Suppressor macrophage treated with lipopolysaccharide for 4 hours (primary cell): ENCODE results near the gene CRYBB2.
"Not testable (repeated sequence)": the region's sequence is repeated elsewhere in the genome, so short reads cannot be mapped to it uniquely, and the experiment has no call there.

Source experiments
- DNase-seq: peaks from one replicate; pipeline ENCODE4 v3.0.0-alpha.2; 2020

Gene CRYBB2

GRCh38 chr22:25200967-25201366, 18.5 kb upstream of the CRYBB2 start:
- DNase-seq: no peak

GRCh38 chr22:25201557-25202273, 17.7 kb upstream of the CRYBB2 start:
- no peak for DNase-seq

- DNase-seq: peak; percentile 71
Measured at GRCh38 chr22:25202290-25202921, 17.0 kb upstream of the CRYBB2 start.

GRCh38 chr22:25203082-25203481, 16.4 kb upstream of the CRYBB2 start:
- no peak for DNase-seq

- not testable (repeated sequence) for DNase-seq
Measured at GRCh38 chr22:25204547-25204946, 14.9 kb upstream of the CRYBB2 start.

GRCh38 chr22:25205847-25206246, 13.6 kb upstream of the CRYBB2 start:
- DNase-seq: no peak

- DNase-seq: no peak
Measured at GRCh38 chr22:25206998-25207397, 12.4 kb upstream of the CRYBB2 start.

- no peak for DNase-seq
Measured at GRCh38 chr22:25207553-25208157, 11.8 kb upstream of the CRYBB2 start.

GRCh38 chr22:25208328-25208727, 11.1 kb upstream of the CRYBB2 start:
- DNase-seq: no peak

GRCh38 chr22:25208743-25209505, 10.5 kb upstream of the CRYBB2 start:
- DNase-seq: no peak

GRCh38 chr22:25210793-25211192, 8.6 kb upstream of the CRYBB2 start:
- DNase-seq: no peak

- no peak for DNase-seq
Measured at GRCh38 chr22:25212337-25212736, 7.1 kb upstream of the CRYBB2 start.

- no peak for DNase-seq
Measured at GRCh38 chr22:25213221-25213620, 6.2 kb upstream of the CRYBB2 start.

GRCh38 chr22:25216230-25216629, 3.2 kb upstream of the CRYBB2 start:
- no peak for DNase-seq

- no peak for DNase-seq
Measured at GRCh38 chr22:25219948-25220442, 556 bp downstream of the CRYBB2 start.

- no peak for DNase-seq
Measured at GRCh38 chr22:25221790-25222189, 2.4 kb downstream of the CRYBB2 start.

GRCh38 chr22:25223269-25223850, 3.9 kb downstream of the CRYBB2 start:
- no peak for DNase-seq

GRCh38 chr22:25228822-25229221, 9.4 kb downstream of the CRYBB2 start:
- DNase-seq: no peak

GRCh38 chr22:25230760-25231159, 11.3 kb downstream of the CRYBB2 start:
- not testable (repeated sequence) for DNase-seq

- no peak for DNase-seq
Measured at GRCh38 chr22:25232301-25232700, 12.9 kb downstream of the CRYBB2 start.

- not testable (repeated sequence) for DNase-seq
Measured at GRCh38 chr22:25233706-25234105, 14.3 kb downstream of the CRYBB2 start.

- DNase-seq: peak; percentile 67
Measured at GRCh38 chr22:25235547-25236290, 16.3 kb downstream of the CRYBB2 start.
